Colonic mucosa (tissue), 4 donors: ENCODE results near the gene TFE3. TPM values are rescaled to one million over a fixed set of nuclear protein-coding genes. Genes with fewer than 3 reads are reported as not detected.

Source experiments
- DNase-seq: peaks from one replicate; pipeline ENCODE4 v3.0.0-alpha.2; 2020
- H3K27ac ChIP-seq: fragments of 200-600 bp; one replicate; pipeline ENCODE4 v1.8.0; 2021
- H3K27me3 ChIP-seq: fragments of 200-600 bp; one replicate; pipeline ENCODE4 v1.8.0; 2021
- H3K36me3 ChIP-seq: fragments of 200-600 bp; one replicate; pipeline ENCODE4 v1.8.0; 2021
- H3K4me1 ChIP-seq: fragments of 200-600 bp; one replicate; pipeline ENCODE4 v1.8.0; 2021; ENCODE audit warnings: mild to moderate bottlenecking
- H3K4me3 ChIP-seq: fragments of 200-600 bp; one replicate; pipeline ENCODE4 v1.8.0; 2021
- H3K9ac ChIP-seq, 2 donors: one replicate each; pipeline ENCODE4 v1.7.0; 2013; ENCODE audit warnings: control low read depth in 2 of 2, low read depth in 2 of 2, low read length in 2 of 2
- H3K9me3 ChIP-seq: fragments of 200-600 bp; one replicate; pipeline ENCODE4 v1.8.0; 2021
- intact Hi-C: fragments of 100-400 bp; cut with DNase I; formaldehyde crosslinking; loops from one replicate; pipeline ENCODE4 v1.14.1; 2022
- total RNA-seq, 2 donors: library from RNA; stranded (reverse); fragmentation: NEBNext Ultra II Directional in 1 of 2; extraction: Animal tissue kit (Norgen Biotek cat#: 25700) in 1 of 2; gene quantifications; one replicate each; pipeline ENCODE4 v1.2.1, GENCODE V29; 2021
- TF ChIP-seq, protein P1 (sequence below): fragments of 200-600 bp; IDR thresholded peaks from one replicate; pipeline ENCODE4 v1.8.0; 2022; ENCODE audit warnings: antibody characterized with exemption, mild to moderate bottlenecking
- donor health status: healthy.
- donor health status: DM: no; HTN: no; CAD: no.
- donor health status: DM: no; HTN: no; CAD: no.

Gene TFE3
- total RNA-seq, 2 donors from 2014 or later, result 22.4 to 28.5 TPM

DNA sequence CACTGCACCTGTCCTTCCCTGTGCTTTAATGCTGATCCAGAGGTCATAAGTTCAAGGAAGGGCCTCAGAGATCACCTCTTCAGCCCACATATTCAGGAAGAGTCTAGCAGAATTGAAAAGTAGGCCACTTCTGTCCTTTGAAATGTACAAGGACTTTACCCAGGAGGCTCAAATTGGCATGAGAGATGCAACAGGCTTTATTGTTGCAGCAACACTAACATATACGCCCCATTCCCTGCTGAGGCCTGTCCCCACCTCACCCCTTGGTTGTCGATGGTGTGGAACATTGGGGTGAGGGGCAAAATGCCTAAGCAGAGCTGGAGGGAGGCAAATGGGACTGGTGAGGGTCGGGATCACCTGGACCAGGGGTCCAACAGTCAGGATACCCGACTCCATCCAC is 27.8 kb upstream of the TFE3 start:
- Histone ChIP-seq H3K4me3 (no peak overlapping the region), H3K9me3 (no peaks in the 10 kb centered on the region), H3K36me3 (no peaks in the 10 kb centered on the region), H3K9ac (no peak overlapping the region), H3K27ac (no peak overlapping the region), H3K4me1 (no peaks in the 10 kb centered on the region), H3K27me3 (no peaks in the 10 kb centered on the region)
- intact Hi-C loops, result no loop called here
- TF ChIP-seq, protein P1, sequence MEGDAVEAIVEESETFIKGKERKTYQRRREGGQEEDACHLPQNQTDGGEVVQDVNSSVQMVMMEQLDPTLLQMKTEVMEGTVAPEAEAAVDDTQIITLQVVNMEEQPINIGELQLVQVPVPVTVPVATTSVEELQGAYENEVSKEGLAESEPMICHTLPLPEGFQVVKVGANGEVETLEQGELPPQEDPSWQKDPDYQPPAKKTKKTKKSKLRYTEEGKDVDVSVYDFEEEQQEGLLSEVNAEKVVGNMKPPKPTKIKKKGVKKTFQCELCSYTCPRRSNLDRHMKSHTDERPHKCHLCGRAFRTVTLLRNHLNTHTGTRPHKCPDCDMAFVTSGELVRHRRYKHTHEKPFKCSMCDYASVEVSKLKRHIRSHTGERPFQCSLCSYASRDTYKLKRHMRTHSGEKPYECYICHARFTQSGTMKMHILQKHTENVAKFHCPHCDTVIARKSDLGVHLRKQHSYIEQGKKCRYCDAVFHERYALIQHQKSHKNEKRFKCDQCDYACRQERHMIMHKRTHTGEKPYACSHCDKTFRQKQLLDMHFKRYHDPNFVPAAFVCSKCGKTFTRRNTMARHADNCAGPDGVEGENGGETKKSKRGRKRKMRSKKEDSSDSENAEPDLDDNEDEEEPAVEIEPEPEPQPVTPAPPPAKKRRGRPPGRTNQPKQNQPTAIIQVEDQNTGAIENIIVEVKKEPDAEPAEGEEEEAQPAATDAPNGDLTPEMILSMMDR, result no peak
- DNase-seq, result no peak

DNA sequence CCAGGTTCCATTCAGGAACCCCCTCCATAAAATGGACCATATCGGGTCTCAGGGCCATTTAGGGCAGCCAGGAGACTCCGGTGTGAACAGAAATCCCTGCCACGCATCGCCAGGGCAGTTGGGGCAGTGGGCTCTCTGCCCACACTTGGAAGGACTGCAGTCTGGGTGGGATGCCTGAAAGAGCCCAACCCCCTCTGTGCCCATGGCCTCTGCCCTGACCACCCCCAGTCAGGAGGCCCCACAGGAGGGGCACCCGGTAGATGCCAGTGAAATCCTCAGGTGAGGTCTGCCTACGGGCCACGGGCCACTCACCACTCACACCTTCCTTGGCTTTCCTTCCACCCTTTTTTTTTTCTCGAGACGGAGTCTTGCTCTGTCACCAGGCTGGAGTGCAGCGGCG is 25.9 kb upstream of the TFE3 start:
- Histone ChIP-seq H3K36me3 (no peaks in the 10 kb centered on the region), H3K27ac (no peak overlapping the region), H3K4me3 (no peak overlapping the region), H3K4me1 (no peaks in the 10 kb centered on the region), H3K9me3 (no peaks in the 10 kb centered on the region), H3K27me3 (no peaks in the 10 kb centered on the region), H3K9ac (no peak overlapping the region)
- DNase-seq, result no peak
- TF ChIP-seq, protein P1, result no peak
- intact Hi-C loops, result no loop called here

DNA sequence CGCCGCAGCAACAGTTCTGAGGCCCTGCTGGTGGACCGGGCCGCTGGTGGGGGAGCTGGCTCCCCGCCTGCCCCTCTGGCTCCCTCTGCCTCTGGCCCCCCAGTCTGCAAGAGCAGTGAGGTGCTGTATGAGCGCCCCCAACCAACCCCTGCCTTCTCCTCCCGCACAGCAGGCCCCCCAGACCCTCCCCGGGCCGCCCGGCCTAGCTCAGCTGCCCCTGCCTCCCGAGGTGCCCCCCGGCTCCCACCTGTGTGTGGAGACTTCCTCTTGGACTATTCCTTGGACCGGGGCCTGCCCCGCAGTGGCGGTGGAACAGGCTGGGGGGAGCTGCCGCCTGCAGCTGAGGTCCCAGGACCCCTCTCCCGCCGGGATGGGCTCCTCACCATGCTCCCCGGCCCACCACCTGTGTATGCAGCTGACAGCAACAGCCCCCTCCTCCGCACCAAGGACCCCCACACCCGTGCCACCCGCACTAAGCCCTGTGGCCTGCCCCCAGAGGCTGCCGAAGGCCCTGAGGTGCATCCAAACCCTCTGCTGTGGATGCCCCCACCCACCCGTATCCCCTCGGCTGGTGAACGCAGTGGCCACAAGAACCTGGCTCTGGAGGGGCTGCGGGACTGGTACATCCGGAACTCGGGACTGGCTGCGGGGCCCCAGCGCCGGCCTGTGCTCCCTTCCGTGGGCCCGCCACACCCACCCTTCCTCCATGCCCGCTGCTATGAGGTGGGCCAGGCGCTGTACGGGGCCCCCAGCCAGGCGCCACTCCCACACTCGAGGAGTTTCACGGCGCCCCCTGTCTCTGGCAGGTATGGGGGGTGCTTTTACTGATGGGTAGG is 24.3 kb upstream of the TFE3 start:
- Histone ChIP-seq H3K9me3 (no peaks in the 10 kb centered on the region), H3K27ac (no peak overlapping the region), H3K36me3 (no peaks in the 10 kb centered on the region), H3K27me3 (no peaks in the 10 kb centered on the region), H3K4me3 (no peak overlapping the region), H3K4me1 (no peaks in the 10 kb centered on the region), H3K9ac (no peak overlapping the region)
- no peak for DNase-seq
- intact Hi-C loops, result no loop called here
- TF ChIP-seq, protein P1, result no peak

DNA sequence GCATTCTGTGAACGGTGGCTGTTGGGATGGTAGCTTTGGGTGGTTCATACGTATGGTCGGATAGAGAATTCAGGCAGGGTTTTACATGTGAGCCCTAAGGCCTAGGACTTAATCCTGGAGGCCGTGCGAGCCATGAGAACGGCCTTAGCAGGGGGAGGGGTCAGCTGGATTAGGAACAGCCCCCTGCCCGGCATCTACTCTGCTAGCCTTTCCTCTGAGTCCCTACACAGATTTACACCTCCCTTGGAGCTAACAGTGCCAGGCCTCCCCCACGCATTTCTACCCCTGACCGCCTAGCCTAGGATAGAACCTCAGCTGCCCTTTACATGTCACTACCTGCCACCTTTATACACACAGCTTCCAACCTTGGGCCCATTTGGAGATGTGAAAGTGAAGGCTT is 23.5 kb upstream of the TFE3 start:
- Histone ChIP-seq H3K9ac (no peak overlapping the region), H3K27me3 (no peaks in the 10 kb centered on the region), H3K4me1 (no peaks in the 10 kb centered on the region), H3K9me3 (no peaks in the 10 kb centered on the region), H3K27ac (no peak overlapping the region), H3K4me3 (no peak overlapping the region), H3K36me3 (no peaks in the 10 kb centered on the region)
- TF ChIP-seq, protein P1, result no peak
- no peak for DNase-seq
- intact Hi-C loops, result no loop called here

DNA sequence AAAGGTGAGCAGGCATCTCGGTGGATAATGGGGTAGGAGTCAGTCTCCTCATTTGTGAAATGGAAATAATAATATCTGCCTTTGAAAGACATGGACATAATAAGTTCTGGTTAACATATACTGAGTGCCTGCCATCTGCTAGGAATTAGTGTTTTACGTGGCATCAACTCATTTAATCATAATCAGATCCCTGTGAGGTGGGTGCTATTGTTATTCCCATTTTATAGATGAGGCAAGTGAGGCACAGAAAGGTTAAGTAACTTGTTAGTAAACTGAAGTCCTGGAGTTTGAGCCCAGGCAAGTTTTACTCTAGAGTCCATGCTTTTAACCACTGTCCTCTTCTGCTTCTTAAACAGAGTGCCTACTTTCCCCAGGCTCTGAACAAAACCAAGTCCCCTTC is 23.1 kb upstream of the TFE3 start:
- Histone ChIP-seq H3K27me3 (no peaks in the 10 kb centered on the region), H3K9me3 (no peaks in the 10 kb centered on the region), H3K4me1 (no peaks in the 10 kb centered on the region), H3K9ac (no peak overlapping the region), H3K36me3 (no peaks in the 10 kb centered on the region), H3K4me3 (no peak overlapping the region), H3K27ac (no peak overlapping the region)
- TF ChIP-seq, protein P1, result no peak
- intact Hi-C loops, result no loop called here
- no peak for DNase-seq
